Heart left ventricle (tissue), 16 donors: Measurements from ENCODE around the gene TUBA8. TPM values are rescaled to one million over a fixed set of nuclear protein-coding genes. Genes with fewer than 3 reads are reported as not detected.
"Not testable (repeated sequence)": the region's sequence is repeated elsewhere in the genome, so short reads cannot be mapped to it uniquely, and the experiment has no call there.

Experiments used
- ATAC-seq, 4 donors: fragments of 200-7000 bp; cut with Tn5 transposase; one replicate each; pipeline ENCODE4 v1.9.1; 2020 to 2022; ENCODE audit warnings: moderate library complexity in 4 of 4, mild to moderate bottlenecking in 3 of 4, moderate number of reproducible peaks in 1 of 4
- DNase-seq, 5 donors: peaks; one replicate each; pipeline ENCODE4 v3.0.0-alpha.2; 2020
- H3K27ac ChIP-seq, 12 donors: fragments of 200-600 bp; sonication (generic) in 4 of 12; one replicate each; pipeline versions ENCODE4 v1.5.0 to v1.8.0; 2016 to 2022; ENCODE audit warnings: mild to moderate bottlenecking in 2 of 12
- H3K27me3 ChIP-seq, 9 donors: fragments of 200-600 bp; sonication (generic) in 2 of 9; one replicate each; pipeline versions ENCODE4 v1.5.1 to v1.8.0; 2016 to 2022; ENCODE audit warnings: mild to moderate bottlenecking in 3 of 9
- H3K36me3 ChIP-seq, 9 donors: fragments of 200-600 bp; sonication (generic) in 2 of 9; one replicate each; pipeline versions ENCODE4 v1.5.0 to v1.8.0; 2018 to 2022; ENCODE audit warnings: mild to moderate bottlenecking in 2 of 9
- H3K4me1 ChIP-seq, 12 donors: fragments of 200-600 bp; sonication (generic) in 4 of 12; one replicate each; pipeline versions ENCODE4 v1.5.0 to v1.8.0; 2016 to 2022; ENCODE audit warnings: mild to moderate bottlenecking in 3 of 12
- H3K4me3 ChIP-seq, 12 donors: fragments of 200-600 bp; sonication (generic) in 4 of 12; one replicate each; pipeline versions ENCODE4 v1.5.0 to v1.8.0; 2017 to 2022; ENCODE audit warnings: mild to moderate bottlenecking in 9 of 12, moderate library complexity in 4 of 12
- H3K9me3 ChIP-seq, 12 donors: fragments of 200-600 bp; sonication (generic) in 4 of 12; one replicate each; pipeline versions ENCODE4 v1.5.0 to v1.8.0; 2016 to 2022; ENCODE audit warnings: mild to moderate bottlenecking in 1 of 12
- POLR2A ChIP-seq, 2 donors: fragments of 450-650 bp; IDR thresholded peaks; one replicate each; pipeline ENCODE4 v1.6.1; 2017; ENCODE audit warnings: antibody characterized with exemption in 2 of 2, mild to moderate bottlenecking in 2 of 2, moderate library complexity in 2 of 2
- whole genome bisulfite sequencing, 4 donors: extraction: QIAGEN DNeasy Blood & Tissue Kit in 2 of 4; methylation state at CpG; one replicate each; pipeline versions ENCODE4 v1.1.5 to v1.1.7; 2013 to 2018; 5-methylcytosine and 5-hydroxymethylcytosine counted together
- intact Hi-C, 10 donors: fragments of 100-400 bp; cut with DNase I; formaldehyde crosslinking; loops; one replicate each; pipeline versions ENCODE4 v1.11.1 to v1.14.2; 2022
- polyA plus RNA-seq, 2 donors: library from polyadenylated mRNA; stranded (reverse); fragments of 200-250 nt; gene quantifications; one replicate each; pipeline ENCODE4 v1.2.3, GENCODE V29; 2013
- total RNA-seq, 9 donors: library from RNA; depleted of rRNA in 2 of 9; stranded (reverse); fragments of >200 nt in 2 of 9; fragmentation: NEBNext Ultra II Directional in 3 of 9; extraction: Animal tissue kit (Norgen Biotek cat#: 25700) in 3 of 9; gene quantifications; one replicate each; pipeline versions ENCODE4 v1.1.0 to v1.2.4, GENCODE V29; 2016 to 2023
- TF ChIP-seq, protein P1 (sequence below), 12 donors: fragments of 200-600 bp; sonication (generic) in 4 of 12; IDR thresholded peaks; one replicate each; pipeline versions ENCODE4 v1.5.0 to v1.8.0; 2018 to 2022; ENCODE audit warnings: antibody characterized with exemption in 12 of 12, mild to moderate bottlenecking in 5 of 12
- donor health status: ischemic (EF 13 %, LVEDD 7.1; RV severe dilation, severe dysfunction).
- donor health status: healthy with polysubstance abuse.
- donor health status: DM: no; HTN: yes; CAD: no.
- donor health status: DM: no; HTN: no; CAD: no.
- donor health status: ischemic (EF 25% LVEDD 6.9; RV normal size, moderate dysfunction).
- donor health status: ischemic (EF 25% LVEDD 5.7; RV mildly dilated, moderate dysfunction).
- donor health status: healthy.
- donor health status: DM: yes; HTN: yes; CAD: no.
- donor health status: ischemic (EF 35%, LVEDD 5.7; RV mildly dilated, moderate dysfunction).
- donor health status: nonischemic (EF 11% LVEDD 7.7; RV severe dilation, severe dysfunction).
- donor health status: DM: yes; HTN: yes; CAD: no.
- donor health status: PGD.
- donor health status: ischemic (EF 29% LVEDD 5.4; RV normal size, mild dysfunction).
- donor health status: nonischemic (EF 23%, LVEDD 6.1; RV moderate dilation, normal function).

The TUBA8 gene
- total and polyA plus RNA-seq, 11 donors, result 44.1 to 338 (median 92.2) TPM

GRCh38 chr22:18154821-18155390 lies 44.3 kb downstream of the TUBA8 start:
- H3K4me1 ChIP-seq, result peaks cover 0 to 27% (median 2%) of the 10 kb centered on the region in 12 donors
- DNase-seq (no peak), ATAC-seq (peak in 1 of 4 donors; percentile 33)
- no peak overlapping the region for H3K27ac ChIP-seq
- H3K4me3 ChIP-seq, result no peak overlapping the region
- TF ChIP-seq, protein P1, sequence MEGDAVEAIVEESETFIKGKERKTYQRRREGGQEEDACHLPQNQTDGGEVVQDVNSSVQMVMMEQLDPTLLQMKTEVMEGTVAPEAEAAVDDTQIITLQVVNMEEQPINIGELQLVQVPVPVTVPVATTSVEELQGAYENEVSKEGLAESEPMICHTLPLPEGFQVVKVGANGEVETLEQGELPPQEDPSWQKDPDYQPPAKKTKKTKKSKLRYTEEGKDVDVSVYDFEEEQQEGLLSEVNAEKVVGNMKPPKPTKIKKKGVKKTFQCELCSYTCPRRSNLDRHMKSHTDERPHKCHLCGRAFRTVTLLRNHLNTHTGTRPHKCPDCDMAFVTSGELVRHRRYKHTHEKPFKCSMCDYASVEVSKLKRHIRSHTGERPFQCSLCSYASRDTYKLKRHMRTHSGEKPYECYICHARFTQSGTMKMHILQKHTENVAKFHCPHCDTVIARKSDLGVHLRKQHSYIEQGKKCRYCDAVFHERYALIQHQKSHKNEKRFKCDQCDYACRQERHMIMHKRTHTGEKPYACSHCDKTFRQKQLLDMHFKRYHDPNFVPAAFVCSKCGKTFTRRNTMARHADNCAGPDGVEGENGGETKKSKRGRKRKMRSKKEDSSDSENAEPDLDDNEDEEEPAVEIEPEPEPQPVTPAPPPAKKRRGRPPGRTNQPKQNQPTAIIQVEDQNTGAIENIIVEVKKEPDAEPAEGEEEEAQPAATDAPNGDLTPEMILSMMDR (IDR thresholded peaks at IDR 0.05), result no peak
- TF ChIP-seq POLR2A (IDR thresholded peaks at IDR 0.05), result no peak
- 94 to 97% (median 97%) methylated on average over 5 to 8 of the region's 8 CpGs for WGBS, 4 donors
- no peaks in the 10 kb centered on the region for H3K9me3 ChIP-seq
- H3K27me3 ChIP-seq, result no peaks in the 10 kb centered on the region
- peaks cover 0 to 13% (median 0%) of the 10 kb centered on the region in 9 donors for H3K36me3 ChIP-seq
- intact Hi-C loops, result no loop called here

- WGBS, 4 donors, result 97 to 98% (median 98%) methylated on average over 13 to 34 of the region's 34 CpGs
Observed at GRCh38 chr22:18155546-18155945, 44.9 kb downstream of the TUBA8 start.

GRCh38 chr22:18156878-18157713 lies 46.5 kb downstream of the TUBA8 start:
- ATAC-seq (peak; percentile 52 to 90 (median 78)), DNase-seq (peak; percentile 56 to 79 (median 70))
- Histone ChIP-seq H3K9me3 (no peaks in the 10 kb centered on the region), H3K4me3 (no peak overlapping the region), H3K27me3 (no peaks in the 10 kb centered on the region), H3K4me1 (peaks cover 0 to 15% (median 2%) of the 10 kb centered on the region in 12 donors), H3K36me3 (peaks cover 0 to 22% (median 0%) of the 10 kb centered on the region in 9 donors), H3K27ac (peak overlapping the region in 6 of 12 donors; percentile 16 to 57 (median 38))
- TF ChIP-seq POLR2A (IDR thresholded peaks at IDR 0.05), result no peak
- TF ChIP-seq, protein P1 (IDR thresholded peaks at IDR 0.05), result peak; percentile 33 to 75 (median 66)
- intact Hi-C loops, result no loop called here
- 38 to 42% (median 40%) methylated on average over 16 to 24 of the region's 24 CpGs for WGBS, 4 donors

More at GRCh38 chr22:18155546-18155945, 44.9 kb downstream of the TUBA8 start:
- peaks cover 0 to 26% (median 2%) of the 10 kb centered on the region in 12 donors for H3K4me1 ChIP-seq
- ATAC-seq, H3K27ac ChIP-seq, H3K27me3 ChIP-seq, H3K9me3 ChIP-seq, intact Hi-C loops, H3K4me3 ChIP-seq: not testable (repeated sequence)
- DNase-seq, result peak in 1 of 5 donors; percentile 57
- peaks cover 0 to 18% (median 0%) of the 10 kb centered on the region in 9 donors for H3K36me3 ChIP-seq

DNA sequence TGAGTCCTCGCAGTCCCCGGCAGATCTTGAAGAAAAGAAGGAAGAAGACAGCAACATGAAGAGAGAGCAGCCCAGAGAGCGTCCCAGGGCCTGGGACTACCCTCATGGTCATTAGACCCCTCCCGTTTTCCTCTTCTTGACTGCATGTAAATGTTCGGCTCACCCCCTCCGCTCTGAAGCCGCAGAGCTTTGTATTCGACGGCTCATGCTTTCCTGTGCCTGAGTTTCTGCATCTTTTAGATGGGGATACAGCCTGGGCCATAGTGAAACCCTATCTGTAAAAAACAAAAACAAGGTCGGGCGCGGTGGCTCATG lies 47.1 kb downstream of the TUBA8 start:
- Histone ChIP-seq H3K27me3 (no peaks in the 10 kb centered on the region), H3K27ac (peak overlapping the region in 6 of 12 donors; percentile 16 to 57 (median 38)), H3K36me3 (peaks cover 0 to 22% (median 0%) of the 10 kb centered on the region in 9 donors), H3K4me1 (peaks cover 0 to 11% (median 2%) of the 10 kb centered on the region in 12 donors), H3K9me3 (no peaks in the 10 kb centered on the region), H3K4me3 (no peak overlapping the region)
- 73 to 79% (median 74%) methylated on average over 12 of the region's 12 CpGs for WGBS, 4 donors
- no peak for ATAC-seq
- DNase-seq, result no peak
- intact Hi-C loops, result no loop called here
- TF ChIP-seq, protein P1 (IDR thresholded peaks at IDR 0.05), result no peak
- TF ChIP-seq POLR2A (IDR thresholded peaks at IDR 0.05), result no peak

DNA sequence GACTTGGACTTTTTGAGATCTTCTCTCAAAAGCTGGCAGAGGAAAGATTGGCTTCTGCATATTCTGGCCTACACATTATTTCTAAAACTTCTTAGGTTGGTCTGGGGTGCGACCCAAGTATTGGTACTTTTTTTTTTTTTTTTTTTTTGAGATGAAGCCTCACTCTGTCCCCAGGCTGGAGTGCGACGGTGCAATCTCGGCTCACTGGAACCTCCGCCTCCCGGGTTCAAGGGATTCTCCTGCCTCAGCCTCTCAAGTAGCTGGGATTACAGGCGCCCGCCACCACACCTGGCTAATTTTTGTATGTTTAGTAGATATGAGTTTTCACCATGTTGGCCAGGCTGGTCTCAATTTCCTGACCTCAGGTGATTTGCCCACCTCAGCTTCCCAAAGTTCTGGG lies 50.0 kb downstream of the TUBA8 start:
- H3K27me3 ChIP-seq, intact Hi-C loops, H3K4me3 ChIP-seq, H3K27ac ChIP-seq, ATAC-seq, H3K9me3 ChIP-seq, DNase-seq: not testable (repeated sequence)
- WGBS, 4 donors, result 92 to 98% (median 97%) methylated on average over 8 of the region's 8 CpGs
- peaks cover 0 to 11% (median 2%) of the 10 kb centered on the region in 12 donors for H3K4me1 ChIP-seq
- peaks cover 0 to 26% (median 0%) of the 10 kb centered on the region in 9 donors for H3K36me3 ChIP-seq

DNA sequence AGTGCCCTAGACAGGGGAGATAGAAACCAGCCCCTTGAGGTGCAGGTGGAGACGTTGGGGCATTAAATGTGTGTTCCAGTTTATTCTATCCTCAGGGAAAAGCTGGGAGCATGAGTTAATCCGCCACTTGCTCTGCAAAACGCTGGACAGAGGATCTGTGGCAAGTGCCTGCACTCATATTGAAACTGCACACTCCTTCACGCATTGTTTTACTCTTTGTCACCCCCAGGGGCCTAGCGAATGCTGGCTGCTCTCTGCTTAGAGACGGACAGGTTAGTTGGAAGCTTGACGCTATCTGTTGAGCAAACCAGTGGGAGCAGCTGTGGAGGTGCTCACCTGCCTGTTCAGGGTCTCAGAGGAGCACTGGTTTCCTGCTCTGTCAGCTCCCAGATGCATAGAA lies 53.2 kb downstream of the TUBA8 start:
- not testable (repeated sequence) for H3K4me1 ChIP-seq, H3K27ac ChIP-seq
- 82 to 89% (median 86%) methylated on average over 7 of the region's 7 CpGs for whole genome bisulfite sequencing, 4 donors

GRCh38 chr22:18164584-18164983 lies 54.0 kb downstream of the TUBA8 start:
- H3K9me3 ChIP-seq, ATAC-seq, H3K27ac ChIP-seq, intact Hi-C loops, DNase-seq, H3K4me1 ChIP-seq, H3K27me3 ChIP-seq, H3K4me3 ChIP-seq: not testable (repeated sequence)
- peaks cover 0 to 37% (median 7%) of the 10 kb centered on the region in 9 donors for H3K36me3 ChIP-seq
- WGBS, 4 donors, result 63 to 73% (median 67%) methylated on average over 3 to 8 of the region's 8 CpGs

More for the DNA sequence above, 53.2 kb downstream of the TUBA8 start:
- intact Hi-C loops, H3K27me3 ChIP-seq, ATAC-seq, H3K9me3 ChIP-seq, DNase-seq, H3K4me3 ChIP-seq: not testable (repeated sequence)
- H3K36me3 ChIP-seq, result peaks cover 0 to 33% (median 3%) of the 10 kb centered on the region in 9 donors
